AG10803 (cell line): ENCODE data around the gene PLPPR1.
A peak's percentile ranks its signal among the peaks of the same experiment; 100 is the strongest.

ENCODE experiments used
- DNase-seq: peaks from one replicate; pipeline ENCODE4 v3.0.0; 2010; ENCODE audit warnings: low read depth
- H3K4me3 ChIP-seq: 2 replicates; pipeline ENCODE4 v1.5.1; 2011; ENCODE audit warnings: mild to moderate bottlenecking, low read length, control low read depth
- TF ChIP-seq, protein P1 (sequence below): conservative IDR thresholded peaks from 2 replicates; pipeline ENCODE4 v1.5.1; 2011; ENCODE audit warnings: mild to moderate bottlenecking, low read length, control low read depth, inconsistent platforms

The PLPPR1 gene

GRCh38 chr9:101158361-101158760 is 129.8 kb downstream of the PLPPR1 start:
- no peak overlapping the region for H3K4me3 ChIP-seq
- TF ChIP-seq, protein P1, sequence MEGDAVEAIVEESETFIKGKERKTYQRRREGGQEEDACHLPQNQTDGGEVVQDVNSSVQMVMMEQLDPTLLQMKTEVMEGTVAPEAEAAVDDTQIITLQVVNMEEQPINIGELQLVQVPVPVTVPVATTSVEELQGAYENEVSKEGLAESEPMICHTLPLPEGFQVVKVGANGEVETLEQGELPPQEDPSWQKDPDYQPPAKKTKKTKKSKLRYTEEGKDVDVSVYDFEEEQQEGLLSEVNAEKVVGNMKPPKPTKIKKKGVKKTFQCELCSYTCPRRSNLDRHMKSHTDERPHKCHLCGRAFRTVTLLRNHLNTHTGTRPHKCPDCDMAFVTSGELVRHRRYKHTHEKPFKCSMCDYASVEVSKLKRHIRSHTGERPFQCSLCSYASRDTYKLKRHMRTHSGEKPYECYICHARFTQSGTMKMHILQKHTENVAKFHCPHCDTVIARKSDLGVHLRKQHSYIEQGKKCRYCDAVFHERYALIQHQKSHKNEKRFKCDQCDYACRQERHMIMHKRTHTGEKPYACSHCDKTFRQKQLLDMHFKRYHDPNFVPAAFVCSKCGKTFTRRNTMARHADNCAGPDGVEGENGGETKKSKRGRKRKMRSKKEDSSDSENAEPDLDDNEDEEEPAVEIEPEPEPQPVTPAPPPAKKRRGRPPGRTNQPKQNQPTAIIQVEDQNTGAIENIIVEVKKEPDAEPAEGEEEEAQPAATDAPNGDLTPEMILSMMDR = no peak
- no peak for DNase-seq

GRCh38 chr9:101162231-101162630 is 133.7 kb downstream of the PLPPR1 start:
- no peak overlapping the region for H3K4me3 ChIP-seq
- DNase-seq = no peak
- TF ChIP-seq, protein P1 = no peak

DNA sequence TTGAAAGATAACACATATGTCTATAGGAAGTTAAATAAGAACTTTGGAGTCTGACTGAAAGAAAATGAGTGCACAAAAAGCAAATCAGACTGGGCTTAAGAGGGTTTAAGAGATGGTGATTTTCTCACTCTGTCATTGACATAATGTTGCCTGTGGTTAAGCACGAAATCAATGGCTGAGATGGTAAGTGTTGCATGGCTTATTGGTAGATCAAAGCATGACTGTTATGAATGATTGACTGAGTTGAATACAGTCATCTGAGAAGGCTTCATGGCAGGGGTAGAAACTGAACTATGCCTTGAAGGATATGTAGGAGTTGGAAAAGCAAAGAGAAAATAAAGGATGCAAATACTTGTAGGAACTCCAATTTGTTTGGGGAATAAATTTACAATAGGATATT is 136.6 kb downstream of the PLPPR1 start:
- H3K4me3 ChIP-seq = no peak overlapping the region
- TF ChIP-seq, protein P1 = no peak
- no peak for DNase-seq

DNA sequence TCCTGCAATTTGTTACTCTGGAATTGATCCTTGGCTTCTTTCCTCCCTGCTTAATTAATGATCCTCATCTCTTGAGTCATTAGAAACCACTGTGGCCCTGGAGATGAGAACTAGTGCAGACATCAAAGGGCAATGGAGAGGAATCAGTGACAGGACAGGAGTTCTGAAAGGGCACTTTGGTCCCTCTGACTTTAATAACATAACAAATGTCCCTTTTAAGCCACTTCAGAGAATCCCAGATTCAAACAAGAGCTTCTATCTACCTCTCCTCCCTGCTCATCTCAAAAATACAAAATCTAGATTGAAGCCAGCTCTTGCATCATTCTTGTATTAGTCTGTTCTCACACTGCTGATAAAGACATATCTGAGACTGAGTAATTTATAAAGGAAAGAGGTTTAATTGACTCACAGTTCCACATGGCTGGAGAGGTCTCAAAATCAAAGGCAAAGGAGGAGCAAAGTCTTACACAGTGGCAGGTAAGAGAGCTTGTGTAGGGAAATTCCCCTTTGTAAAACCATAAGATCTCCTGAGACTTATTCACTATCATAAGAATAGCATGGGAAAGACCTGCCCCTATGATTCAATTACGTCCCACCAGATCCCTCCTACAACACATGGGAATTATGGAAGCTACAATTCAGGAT is 139.1 kb downstream of the PLPPR1 start:
- DNase-seq = no peak
- TF ChIP-seq, protein P1 = no peak
- H3K4me3 ChIP-seq = no peak overlapping the region

GRCh38 chr9:101172616-101173015 is 144.1 kb downstream of the PLPPR1 start:
- TF ChIP-seq, protein P1 = no peak
- DNase-seq = no peak

GRCh38 chr9:101173907-101174306 is 145.4 kb downstream of the PLPPR1 start:
- TF ChIP-seq, protein P1 = no peak
- no peak overlapping the region for H3K4me3 ChIP-seq
- DNase-seq = no peak

More at GRCh38 chr9:101172616-101173015, 144.1 kb downstream of the PLPPR1 start:
- H3K4me3 ChIP-seq = no peak overlapping the region

GRCh38 chr9:101176384-101176783 is 147.9 kb downstream of the PLPPR1 start:
- TF ChIP-seq, protein P1 = 0 out of 2 replicates have a peak, but pooled peaks have one; percentile 11
- no peak overlapping the region for H3K4me3 ChIP-seq
- DNase-seq = no peak
